NCI-H460 (cell line): ENCODE measurements around the gene IRX4. TPM values are rescaled to one million over a fixed set of nuclear protein-coding genes. Genes with fewer than 3 reads are reported as not detected.

Experiments
- DNase-seq: peaks from one replicate; pipeline ENCODE4 v3.0.0-alpha.2; 2016; ENCODE audit warnings: low read depth; ENCODE audit errors: extremely low read depth
- total RNA-seq: library from RNA; depleted of rRNA; stranded (reverse); fragments of >200 nt; shearing (Covaris generic); gene quantifications from 2 replicates; pipeline ENCODE4 v1.2.3, GENCODE V29; 2014

IRX4 gene
- total RNA-seq, 1 experiment from 2014 or later: 0.79 TPM

GRCh38 chr5:1893754-1894153 lies 11.0 kb upstream of the IRX4 start:
- DNase-seq: no peak

GRCh38 chr5:1892685-1893445 lies 10.1 kb upstream of the IRX4 start:
- no peak for DNase-seq

GRCh38 chr5:1892211-1892610 lies 9.5 kb upstream of the IRX4 start:
- no peak for DNase-seq

GRCh38 chr5:1891391-1891790 lies 8.7 kb upstream of the IRX4 start:
- no peak for DNase-seq

GRCh38 chr5:1890296-1890695 lies 7.6 kb upstream of the IRX4 start:
- no peak for DNase-seq

- no peak for DNase-seq
Measured at GRCh38 chr5:1889321-1890065, 6.8 kb upstream of the IRX4 start.

GRCh38 chr5:1888541-1889251 lies 6.0 kb upstream of the IRX4 start:
- DNase-seq: no peak

GRCh38 chr5:1887588-1888360 lies 5.0 kb upstream of the IRX4 start:
- no peak for DNase-seq

GRCh38 chr5:1886846-1887587 lies 4.3 kb upstream of the IRX4 start:
- DNase-seq: no peak

- DNase-seq: no peak
Measured at GRCh38 chr5:1885868-1886845, 3.4 kb upstream of the IRX4 start.

- no peak for DNase-seq
Measured at GRCh38 chr5:1885404-1885755, 2.7 kb upstream of the IRX4 start.

GRCh38 chr5:1884678-1885403 lies 2.1 kb upstream of the IRX4 start:
- DNase-seq: no peak

- DNase-seq: no peak
Measured at GRCh38 chr5:1883925-1884677, 1.4 kb upstream of the IRX4 start.

- peak; percentile 30 for DNase-seq
Measured at GRCh38 chr5:1883120-1883924, 597 bp upstream of the IRX4 start.

GRCh38 chr5:1881731-1882336 lies 891 bp downstream of the IRX4 start:
- DNase-seq: no peak

- DNase-seq: peak; percentile 8
Measured at GRCh38 chr5:1881098-1881572, 1.6 kb downstream of the IRX4 start.
